ENCODE data around the gene ANKS6. TPM values are rescaled to one million over a fixed set of nuclear protein-coding genes. Genes with fewer than 3 reads are reported as not detected.

Gene ANKS6
- total and polyA plus RNA-seq, 10 of the 15 experiments (the other 5 are each of a cell fraction or from before 2014, with no cell fraction given): 2.0 to 16.2 (median 6.1) TPM

DNA sequence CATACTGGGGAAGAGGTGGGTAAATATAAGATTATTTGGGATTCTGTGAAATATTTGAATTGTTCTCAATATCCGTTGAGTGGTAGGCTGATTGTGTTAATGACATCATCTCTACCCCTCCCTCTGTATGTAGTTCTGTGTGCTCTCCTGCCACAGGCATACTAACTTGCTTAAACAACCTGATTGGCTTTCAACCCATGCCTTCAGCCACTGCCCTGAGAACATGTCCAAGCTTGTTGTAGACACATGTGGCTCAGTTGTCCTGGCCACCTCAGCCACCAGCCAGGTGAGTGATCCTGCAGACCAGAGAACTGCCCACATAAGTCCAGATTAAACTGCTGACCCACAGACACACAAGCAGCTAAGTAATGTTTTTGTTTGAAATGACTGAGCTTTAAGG, 31.1 kb downstream of the ANKS6 start:
- no peaks in the 10 kb centered on the region for H3K27me3 ChIP-seq (replicated peaks in 1 of 2; ENCODE audit: control insufficient read depth in 2 of 2, insufficient read depth in 2 of 2, low read length in 1 of 2)
- no TSS peak for BruUV-seq (replicated peaks)
- in situ Hi-C loops (cut with MboI): no loop called here

More for the DNA sequence above, 31.1 kb downstream of the ANKS6 start:
- H3K4me1 ChIP-seq (ENCODE audit: control insufficient read depth, insufficient read depth, low read length): no peaks in the 10 kb centered on the region
- ChIA-PET SMC1A (ENCODE audit: uncharacterized antibody, unreplicated experiment) (interaction anchor here (2.9 kb wide), 1 partner anchor 10 kb away, joined by 10 read pairs; no protein-coding TSS in a partner anchor), RAD21 (ENCODE audit: unreplicated experiment) (no interaction called here), CTCF (interaction anchor here (2.9 kb wide), 1 partner anchor 11 kb away, joined by 22 read pairs; no protein-coding TSS in a partner anchor), POLR2A (no interaction called here)
- intact Hi-C loops (cut with micrococcal nuclease; ENCODE audit: unreplicated experiment): no loop called here
- DNase-seq (ENCODE audit: low read depth, low spot score): no peak
- H3K9me3 ChIP-seq (replicated peaks; ENCODE audit: control insufficient read depth, insufficient read depth, low read length): no peaks in the 10 kb centered on the region
- H3K36me3 ChIP-seq (ENCODE audit: control insufficient read depth in 2 of 2, insufficient read depth in 2 of 2, low read length in 1 of 2): no peaks in the 10 kb centered on the region
- H3K79me2 ChIP-seq (ENCODE audit: control insufficient read depth, insufficient read depth, low read length): no peaks in the 10 kb centered on the region
- ATAC-seq: no peak
- TF ChIP-seq SMC3 (IDR thresholded peaks at IDR 0.05; ENCODE audit: borderline replicate concordance, low read length) (no peak), STAT1 (conservative IDR thresholded peaks at IDR 0.05) (no peak), CBX3 (IDR thresholded peaks at IDR 0.05; ENCODE audit: borderline replicate concordance, low read depth) (no peak), SRF (IDR thresholded peaks at IDR 0.05; ENCODE audit: low read depth in 2 of 2, low read length in 2 of 2) (no peak), SUZ12 (IDR thresholded peaks at IDR 0.05; ENCODE audit: unreplicated experiment) (no peak), IRF5 (IDR thresholded peaks at IDR 0.05; ENCODE audit: borderline replicate concordance) (no peak), RAD21 (IDR thresholded peaks at IDR 0.05; ENCODE audit: insufficient read depth, low read depth, low read length) (no peak)
- TF ChIP-seq, protein P1, sequence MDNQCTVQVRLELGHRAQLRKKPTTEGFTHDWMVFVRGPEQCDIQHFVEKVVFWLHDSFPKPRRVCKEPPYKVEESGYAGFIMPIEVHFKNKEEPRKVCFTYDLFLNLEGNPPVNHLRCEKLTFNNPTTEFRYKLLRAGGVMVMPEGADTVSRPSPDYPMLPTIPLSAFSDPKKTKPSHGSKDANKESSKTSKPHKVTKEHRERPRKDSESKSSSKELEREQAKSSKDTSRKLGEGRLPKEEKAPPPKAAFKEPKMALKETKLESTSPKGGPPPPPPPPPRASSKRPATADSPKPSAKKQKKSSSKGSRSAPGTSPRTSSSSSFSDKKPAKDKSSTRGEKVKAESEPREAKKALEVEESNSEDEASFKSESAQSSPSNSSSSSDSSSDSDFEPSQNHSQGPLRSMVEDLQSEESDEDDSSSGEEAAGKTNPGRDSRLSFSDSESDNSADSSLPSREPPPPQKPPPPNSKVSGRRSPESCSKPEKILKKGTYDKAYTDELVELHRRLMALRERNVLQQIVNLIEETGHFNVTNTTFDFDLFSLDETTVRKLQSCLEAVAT (IDR thresholded peaks at IDR 0.05): no peak
- H3K4me3 ChIP-seq: no peak overlapping the region
- no peak overlapping the region for H3K27ac ChIP-seq (ENCODE audit: control insufficient read depth, insufficient read depth)
- H2AFZ ChIP-seq (ENCODE audit: control insufficient read depth, low read depth, low read length): no peak overlapping the region
- FAIRE-seq: no peak
- H3K4me2 ChIP-seq (ENCODE audit: control insufficient read depth, insufficient read depth): no peak overlapping the region
- H3K9ac ChIP-seq (ENCODE audit: control insufficient read depth, insufficient read depth, low read length): no peak overlapping the region
- no peaks in the 10 kb centered on the region for H4K20me1 ChIP-seq (ENCODE audit: control insufficient read depth, insufficient read depth)
- 74% methylated on average over 1 of the region's 1 CpG for WGBS (ENCODE audit: insufficient coverage, insufficient replicate concordance, low lambda C conversion rate, missing lambda C conversion rate)
